Fibroblast of the aortic adventitia (primary cell): ENCODE results near the gene ELFN2. TPM values are rescaled to one million over a fixed set of nuclear protein-coding genes. Genes with fewer than 3 reads are reported as not detected.
"Not testable (repeated sequence)": the region's sequence is repeated elsewhere in the genome, so short reads cannot be mapped to it uniquely, and the experiment has no call there.

ENCODE experiments used
- DNase-seq: peaks from one replicate; pipeline ENCODE4 v3.0.0-alpha.2; 2010; ENCODE audit warnings: low read depth
- H3K4me3 ChIP-seq: 2 replicates; pipeline ENCODE4 v1.5.1; 2011; ENCODE audit warnings: low read depth, mild to moderate bottlenecking, control low read depth, low read length, moderate library complexity
- total RNA-seq: library from RNA; depleted of rRNA; stranded (reverse); fragments of >200 nt; gene quantifications from 2 replicates; pipeline ENCODE4 v1.2.3, GENCODE V29; 2012; ENCODE audit warnings: low replicate concordance
- TF ChIP-seq, protein P1 (sequence below): IDR thresholded peaks from 2 replicates; pipeline ENCODE4 v1.5.1; 2011; ENCODE audit warnings: mild to moderate bottlenecking, low read length, control low read depth, inconsistent platforms; ENCODE audit not compliant: insufficient read depth

ELFN2 gene
- total RNA-seq, 1 donor, result 0.18 TPM

GRCh38 chr22:37471727-37472417 is 44.6 kb upstream of the ELFN2 start:
- TF ChIP-seq, protein P1, sequence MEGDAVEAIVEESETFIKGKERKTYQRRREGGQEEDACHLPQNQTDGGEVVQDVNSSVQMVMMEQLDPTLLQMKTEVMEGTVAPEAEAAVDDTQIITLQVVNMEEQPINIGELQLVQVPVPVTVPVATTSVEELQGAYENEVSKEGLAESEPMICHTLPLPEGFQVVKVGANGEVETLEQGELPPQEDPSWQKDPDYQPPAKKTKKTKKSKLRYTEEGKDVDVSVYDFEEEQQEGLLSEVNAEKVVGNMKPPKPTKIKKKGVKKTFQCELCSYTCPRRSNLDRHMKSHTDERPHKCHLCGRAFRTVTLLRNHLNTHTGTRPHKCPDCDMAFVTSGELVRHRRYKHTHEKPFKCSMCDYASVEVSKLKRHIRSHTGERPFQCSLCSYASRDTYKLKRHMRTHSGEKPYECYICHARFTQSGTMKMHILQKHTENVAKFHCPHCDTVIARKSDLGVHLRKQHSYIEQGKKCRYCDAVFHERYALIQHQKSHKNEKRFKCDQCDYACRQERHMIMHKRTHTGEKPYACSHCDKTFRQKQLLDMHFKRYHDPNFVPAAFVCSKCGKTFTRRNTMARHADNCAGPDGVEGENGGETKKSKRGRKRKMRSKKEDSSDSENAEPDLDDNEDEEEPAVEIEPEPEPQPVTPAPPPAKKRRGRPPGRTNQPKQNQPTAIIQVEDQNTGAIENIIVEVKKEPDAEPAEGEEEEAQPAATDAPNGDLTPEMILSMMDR, result no peak
- no peak for DNase-seq
- no peak overlapping the region for H3K4me3 ChIP-seq

- TF ChIP-seq, protein P1, result no peak
- no peak overlapping the region for H3K4me3 ChIP-seq
- no peak for DNase-seq
Measured at GRCh38 chr22:37470087-37470445, 42.8 kb upstream of the ELFN2 start.

DNA sequence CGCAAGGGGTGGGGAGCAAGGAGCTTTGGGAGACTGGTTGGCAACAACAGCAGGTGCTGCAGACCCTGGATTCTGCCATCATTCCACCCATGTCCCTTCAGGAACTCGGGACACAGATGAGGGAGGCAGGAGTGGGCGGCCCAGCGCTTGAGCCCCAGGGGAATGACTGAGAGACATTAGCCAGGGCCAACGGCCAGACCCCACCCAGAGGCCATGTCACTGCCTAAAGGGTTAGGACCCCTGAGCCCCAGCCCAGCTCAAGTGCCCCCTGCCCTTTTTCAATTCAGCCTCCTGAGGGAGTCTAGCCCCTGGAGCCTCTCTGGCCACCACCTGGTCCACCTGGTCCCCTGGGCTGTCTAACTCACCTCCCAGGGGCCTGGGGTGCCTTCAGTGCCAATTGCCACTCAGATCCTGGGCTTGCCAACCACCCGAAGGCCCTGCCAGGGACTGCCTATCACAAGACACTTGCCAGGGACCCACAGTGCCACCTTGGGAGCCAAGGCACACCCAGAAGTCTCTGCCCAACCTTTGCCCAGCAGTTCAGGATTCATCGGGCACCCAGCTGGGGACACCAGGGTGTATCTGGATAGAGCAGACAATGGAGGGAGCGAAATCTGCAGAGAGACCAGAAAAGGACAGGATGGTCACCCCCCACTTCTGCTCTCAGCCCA is 42.3 kb upstream of the ELFN2 start:
- DNase-seq, result no peak
- H3K4me3 ChIP-seq, result no peak overlapping the region
- TF ChIP-seq, protein P1, result no peak

- not testable (repeated sequence) for H3K4me3 ChIP-seq, DNase-seq
Measured at GRCh38 chr22:37468201-37468695, 41.0 kb upstream of the ELFN2 start.

DNA sequence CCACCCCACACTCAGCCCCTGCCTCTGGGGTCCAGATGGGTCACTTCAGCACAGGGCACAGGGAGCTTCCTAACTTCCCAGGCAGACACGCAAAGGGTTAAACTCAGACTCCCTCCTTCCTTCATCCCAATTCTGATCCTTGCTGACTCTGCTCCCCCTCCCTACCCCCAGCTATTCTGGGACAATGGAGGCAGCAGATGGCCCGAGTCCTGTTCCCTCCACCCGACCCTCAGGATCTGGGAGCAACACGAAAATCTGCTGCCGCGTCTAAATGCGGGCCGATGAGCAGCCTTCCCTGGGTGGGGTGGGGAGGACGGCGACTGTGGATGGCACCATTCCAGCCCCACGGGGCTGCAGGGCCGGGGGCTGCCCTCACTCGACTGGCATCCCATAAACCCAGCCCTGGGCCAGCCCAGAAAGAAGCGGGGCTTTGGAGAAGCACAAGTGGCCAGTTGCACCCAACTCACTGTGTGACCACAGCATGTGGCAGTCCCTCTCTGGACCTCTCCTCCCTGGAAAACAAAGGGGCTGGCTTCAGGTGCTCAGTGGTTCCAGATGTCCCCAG is 40.2 kb upstream of the ELFN2 start:
- H3K4me3 ChIP-seq, result no peak overlapping the region
- TF ChIP-seq, protein P1, result no peak
- DNase-seq, result no peak

- H3K4me3 ChIP-seq, result no peak overlapping the region
- TF ChIP-seq, protein P1, result no peak
- no peak for DNase-seq
Measured at GRCh38 chr22:37464181-37464580, 36.9 kb upstream of the ELFN2 start.

DNA sequence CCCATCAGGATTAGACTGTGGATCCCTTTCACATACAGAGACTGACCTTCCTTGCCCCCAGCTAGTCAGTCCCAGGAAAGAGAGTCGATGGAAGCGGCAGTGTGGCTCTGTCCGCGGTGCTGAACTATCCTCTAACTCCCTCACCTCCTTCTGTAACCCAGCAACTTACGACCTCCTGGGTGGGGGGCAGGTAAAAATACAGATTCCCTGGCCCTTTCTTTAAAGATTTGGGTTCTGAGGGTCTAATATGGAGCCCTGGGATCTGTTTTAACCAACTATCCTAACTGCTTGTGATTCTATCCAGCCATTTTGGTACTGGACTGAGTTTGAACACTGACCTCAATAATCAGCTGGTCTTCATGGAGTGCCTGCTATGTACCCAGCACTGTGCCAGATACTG is 35.7 kb upstream of the ELFN2 start:
- peak; percentile 57 for DNase-seq
- no peak overlapping the region for H3K4me3 ChIP-seq
- TF ChIP-seq, protein P1, result no peak
